ENCODE data around the gene HNRNPL. TPM values are rescaled to one million over a fixed set of nuclear protein-coding genes. Genes with fewer than 3 reads are reported as not detected.
A peak's percentile ranks its signal among the peaks of the same experiment; 100 is the strongest.
"Not testable (repeated sequence)": the region's sequence is repeated elsewhere in the genome, so short reads cannot be mapped to it uniquely, and the experiment has no call there.

The HNRNPL gene
- total and polyA plus RNA-seq, 10 of the 15 experiments (the other 5 are each of a cell fraction or from before 2014, with no cell fraction given): 32.5 to 512 (median 306) TPM

GRCh38 chr19:38815059-38816001 is 34.5 kb downstream of the HNRNPL start:
- Histone ChIP-seq H4K20me1 (ENCODE audit: control insufficient read depth, insufficient read depth) (no peaks in the 10 kb centered on the region), H3K9me3 (replicated peaks; ENCODE audit: control insufficient read depth, insufficient read depth, low read length) (no peaks in the 10 kb centered on the region), H3K36me3 (ENCODE audit: control insufficient read depth in 2 of 2, insufficient read depth in 2 of 2, low read length in 1 of 2) (peaks cover 3% of the 10 kb centered on the region in 2 experiments; a peak in 2 of 4 replicates), H2AFZ (ENCODE audit: control insufficient read depth, low read depth, low read length) (no peak overlapping the region), H3K9ac (ENCODE audit: control insufficient read depth, insufficient read depth, low read length) (no peak overlapping the region), H3K4me1 (ENCODE audit: control insufficient read depth, insufficient read depth, low read length) (no peaks in the 10 kb centered on the region), H3K4me2 (ENCODE audit: control insufficient read depth, insufficient read depth) (no peak overlapping the region), H3K27me3 (replicated peaks in 1 of 2; ENCODE audit: control insufficient read depth in 2 of 2, insufficient read depth in 2 of 2, low read length in 1 of 2) (no peaks in the 10 kb centered on the region), H3K4me3 (no peak overlapping the region), H3K79me2 (ENCODE audit: control insufficient read depth, insufficient read depth, low read length) (no peaks in the 10 kb centered on the region), H3K27ac (ENCODE audit: control insufficient read depth, insufficient read depth) (no peak overlapping the region)
- ChIA-PET POLR2A (no interaction called here), RAD21 (ENCODE audit: unreplicated experiment) (no interaction called here), SMC1A (ENCODE audit: uncharacterized antibody, unreplicated experiment) (no interaction called here), CTCF (no interaction called here)
- DNase-seq (ENCODE audit: low read depth, low spot score) (no peak), ATAC-seq (no peak), FAIRE-seq (no peak)
- intact Hi-C loops (cut with micrococcal nuclease; ENCODE audit: unreplicated experiment): no loop called here
- in situ Hi-C loops (cut with MboI): no loop called here
- BruUV-seq (replicated peaks): TSS peak; percentile 89
- no peak for TF ChIP-seq PML (IDR thresholded peaks at IDR 0.05; ENCODE audit: low read length)
- TF ChIP-seq POLR2A (IDR thresholded peaks at IDR 0.05; ENCODE audit: low read depth, low read length): peak; percentile 34
- no peak for TF ChIP-seq ZNF592 (IDR thresholded peaks at IDR 0.05)
- TF ChIP-seq, protein P1, sequence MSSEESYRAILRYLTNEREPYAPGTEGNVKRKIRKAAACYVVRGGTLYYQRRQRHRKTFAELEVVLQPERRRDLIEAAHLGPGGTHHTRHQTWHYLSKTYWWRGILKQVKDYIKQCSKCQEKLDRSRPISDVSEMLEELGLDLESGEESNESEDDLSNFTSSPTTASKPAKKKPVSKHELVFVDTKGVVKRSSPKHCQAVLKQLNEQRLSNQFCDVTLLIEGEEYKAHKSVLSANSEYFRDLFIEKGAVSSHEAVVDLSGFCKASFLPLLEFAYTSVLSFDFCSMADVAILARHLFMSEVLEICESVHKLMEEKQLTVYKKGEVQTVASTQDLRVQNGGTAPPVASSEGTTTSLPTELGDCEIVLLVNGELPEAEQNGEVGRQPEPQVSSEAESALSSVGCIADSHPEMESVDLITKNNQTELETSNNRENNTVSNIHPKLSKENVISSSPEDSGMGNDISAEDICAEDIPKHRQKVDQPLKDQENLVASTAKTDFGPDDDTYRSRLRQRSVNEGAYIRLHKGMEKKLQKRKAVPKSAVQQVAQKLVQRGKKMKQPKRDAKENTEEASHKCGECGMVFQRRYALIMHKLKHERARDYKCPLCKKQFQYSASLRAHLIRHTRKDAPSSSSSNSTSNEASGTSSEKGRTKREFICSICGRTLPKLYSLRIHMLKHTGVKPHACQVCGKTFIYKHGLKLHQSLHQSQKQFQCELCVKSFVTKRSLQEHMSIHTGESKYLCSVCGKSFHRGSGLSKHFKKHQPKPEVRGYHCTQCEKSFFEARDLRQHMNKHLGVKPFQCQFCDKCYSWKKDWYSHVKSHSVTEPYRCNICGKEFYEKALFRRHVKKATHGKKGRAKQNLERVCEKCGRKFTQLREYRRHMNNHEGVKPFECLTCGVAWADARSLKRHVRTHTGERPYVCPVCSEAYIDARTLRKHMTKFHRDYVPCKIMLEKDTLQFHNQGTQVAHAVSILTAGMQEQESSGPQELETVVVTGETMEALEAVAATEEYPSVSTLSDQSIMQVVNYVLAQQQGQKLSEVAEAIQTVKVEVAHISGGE (CRISPR knock-in tag; IDR thresholded peaks at IDR 0.05): no peak
- WGBS (ENCODE audit: insufficient coverage, insufficient replicate concordance, low lambda C conversion rate, missing lambda C conversion rate): 96% methylated on average over 22 of the region's 34 CpGs

DNA sequence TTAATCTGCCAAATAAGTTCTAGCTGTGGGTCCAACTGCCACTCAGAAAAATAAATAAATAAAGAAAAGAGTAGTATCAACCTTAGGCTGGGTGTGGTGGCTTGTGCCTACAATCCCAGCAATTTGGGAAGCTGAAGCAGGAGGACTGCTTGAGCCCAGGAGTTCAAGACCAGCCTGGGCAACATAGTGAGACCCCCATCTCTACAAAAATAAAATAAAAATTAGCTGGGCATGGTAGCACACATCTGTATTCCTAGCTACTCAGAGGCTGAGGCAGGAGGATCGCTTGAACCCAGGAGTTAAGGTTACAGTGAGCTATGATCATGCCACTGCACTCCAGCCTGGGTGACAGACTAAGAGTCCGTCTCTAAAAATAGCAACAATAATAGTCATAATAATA is 35.9 kb downstream of the HNRNPL start:
- in situ Hi-C loops (cut with MboI); H3K36me3 ChIP-seq (ENCODE audit: control insufficient read depth in 2 of 2, insufficient read depth in 2 of 2, low read length in 1 of 2); ATAC-seq; POLR2A ChIA-PET; intact Hi-C loops (cut with micrococcal nuclease; ENCODE audit: unreplicated experiment); RAD21 ChIA-PET (ENCODE audit: unreplicated experiment); H3K27ac ChIP-seq (ENCODE audit: control insufficient read depth, insufficient read depth); H4K20me1 ChIP-seq (ENCODE audit: control insufficient read depth, insufficient read depth); H3K9me3 ChIP-seq (replicated peaks; ENCODE audit: control insufficient read depth, insufficient read depth, low read length); H3K79me2 ChIP-seq (ENCODE audit: control insufficient read depth, insufficient read depth, low read length); H3K4me1 ChIP-seq (ENCODE audit: control insufficient read depth, insufficient read depth, low read length); DNase-seq (ENCODE audit: low read depth, low spot score); H2AFZ ChIP-seq (ENCODE audit: control insufficient read depth, low read depth, low read length); BruUV-seq (replicated peaks); H3K9ac ChIP-seq (ENCODE audit: control insufficient read depth, insufficient read depth, low read length); H3K4me3 ChIP-seq; H3K27me3 ChIP-seq (replicated peaks in 1 of 2; ENCODE audit: control insufficient read depth in 2 of 2, insufficient read depth in 2 of 2, low read length in 1 of 2); FAIRE-seq; H3K4me2 ChIP-seq (ENCODE audit: control insufficient read depth, insufficient read depth): not testable (repeated sequence)
- WGBS (ENCODE audit: insufficient coverage, insufficient replicate concordance, low lambda C conversion rate, missing lambda C conversion rate): 68% methylated on average over 2 of the region's 2 CpGs
- ChIA-PET CTCF (interaction anchor here (1.3 kb wide), 3 partner anchors 13 to 73 kb away, joined by 3 to 4 read pairs (median 3); no protein-coding TSS in a partner anchor), SMC1A (ENCODE audit: uncharacterized antibody, unreplicated experiment) (interaction anchor here (0.6 kb wide), 1 partner anchor 9 kb away, joined by 3 read pairs; no protein-coding TSS in a partner anchor)
